Glutamatergic neuron (in vitro differentiated cells): ENCODE results near the gene C2CD4C. TPM values are rescaled to one million over a fixed set of nuclear protein-coding genes. Genes with fewer than 3 reads are reported as not detected.
"Not testable (repeated sequence)": the region's sequence is repeated elsewhere in the genome, so short reads cannot be mapped to it uniquely, and the experiment has no call there.

Source experiments
- DNase-seq: peaks from one replicate; pipeline ENCODE4 v3.0.0; 2022
- H3K27ac Mint-ChIP-seq: one replicate; pipeline ENCODE4 v1.8.0; 2020; ENCODE audit warnings: mild to moderate bottlenecking, mixed read lengths, inconsistent platforms; ENCODE audit not compliant: unreplicated experiment
- H3K27me3 Mint-ChIP-seq: one replicate; pipeline ENCODE4 v1.8.0; 2020; ENCODE audit warnings: mild to moderate bottlenecking, moderate library complexity, mixed read lengths, inconsistent platforms; ENCODE audit not compliant: unreplicated experiment
- H3K36me3 Mint-ChIP-seq: one replicate; pipeline ENCODE4 v1.8.0; 2020; ENCODE audit warnings: mild to moderate bottlenecking, mixed read lengths, inconsistent platforms; ENCODE audit not compliant: unreplicated experiment
- H3K4me1 Mint-ChIP-seq: one replicate; pipeline ENCODE4 v1.8.0; 2020; ENCODE audit warnings: mild to moderate bottlenecking, low read depth, mixed read lengths, inconsistent platforms; ENCODE audit not compliant: unreplicated experiment
- H3K4me3 Mint-ChIP-seq: one replicate; pipeline ENCODE4 v1.8.0; 2020; ENCODE audit warnings: mild to moderate bottlenecking, mixed read lengths, inconsistent platforms; ENCODE audit not compliant: unreplicated experiment
- H3K9me3 Mint-ChIP-seq: one replicate; pipeline ENCODE4 v1.8.0; 2020; ENCODE audit warnings: mild to moderate bottlenecking, moderate library complexity, mixed read lengths, inconsistent platforms; ENCODE audit not compliant: unreplicated experiment
- CTCF ChIP-seq: fragments of 200-600 bp; sonication (generic); IDR thresholded peaks from one replicate; pipeline ENCODE4 v1.5.0; 2021; ENCODE audit not compliant: partially characterized antibody, unreplicated experiment
- total RNA-seq: library from RNA; stranded (reverse); fragmentation: NEBNext Ultra II Directional; extraction: Animal tissue kit (Norgen Biotek cat#: 25700); gene quantifications from one replicate; pipeline ENCODE4 v1.2.1, GENCODE V29; 2021; ENCODE audit not compliant: unreplicated experiment

C2CD4C gene
- total RNA-seq, 1 donor from 2014 or later: 9.6 TPM

- Mint-ChIP-seq H3K4me3 (no peak overlapping the region), H3K27ac (peak overlapping the region; percentile 28), H3K36me3 (peaks cover 5% of the 10 kb centered on the region), H3K4me1 (no peaks in the 10 kb centered on the region), H3K27me3 (peaks cover 24% of the 10 kb centered on the region), H3K9me3 (peaks cover 21% of the 10 kb centered on the region)
- no peak for TF ChIP-seq CTCF
- no peak for DNase-seq
Observed at GRCh38 chr19:397941-398706, 10.8 kb downstream of the C2CD4C start.

GRCh38 chr19:397321-397720 is 11.6 kb downstream of the C2CD4C start:
- peaks cover 23% of the 10 kb centered on the region for H3K27me3 Mint-ChIP-seq
- H3K9me3 Mint-ChIP-seq: peaks cover 24% of the 10 kb centered on the region
- no peak overlapping the region for H3K4me3 Mint-ChIP-seq
- no peak for TF ChIP-seq CTCF
- peaks cover 5% of the 10 kb centered on the region for H3K36me3 Mint-ChIP-seq
- DNase-seq: no peak
- H3K4me1 Mint-ChIP-seq: no peaks in the 10 kb centered on the region
- no peak overlapping the region for H3K27ac Mint-ChIP-seq

GRCh38 chr19:395467-395866 is 13.5 kb downstream of the C2CD4C start:
- no peaks in the 10 kb centered on the region for H3K4me1 Mint-ChIP-seq
- DNase-seq: no peak
- H3K36me3 Mint-ChIP-seq: peaks cover 5% of the 10 kb centered on the region
- no peak overlapping the region for H3K27ac Mint-ChIP-seq
- no peak overlapping the region for H3K4me3 Mint-ChIP-seq
- peaks cover 24% of the 10 kb centered on the region for H3K9me3 Mint-ChIP-seq
- peaks cover 27% of the 10 kb centered on the region for H3K27me3 Mint-ChIP-seq
- TF ChIP-seq CTCF: no peak

GRCh38 chr19:394857-395256 is 14.1 kb downstream of the C2CD4C start:
- not testable (repeated sequence) for H3K4me1 Mint-ChIP-seq, H3K27ac Mint-ChIP-seq, H3K4me3 Mint-ChIP-seq, DNase-seq, H3K36me3 Mint-ChIP-seq
- peaks cover 24% of the 10 kb centered on the region for H3K9me3 Mint-ChIP-seq
- peaks cover 27% of the 10 kb centered on the region for H3K27me3 Mint-ChIP-seq

- H3K27me3 Mint-ChIP-seq: peaks cover 24% of the 10 kb centered on the region
- DNase-seq, H3K36me3 Mint-ChIP-seq, H3K4me3 Mint-ChIP-seq, H3K4me1 Mint-ChIP-seq, H3K27ac Mint-ChIP-seq: not testable (repeated sequence)
- H3K9me3 Mint-ChIP-seq: peaks cover 23% of the 10 kb centered on the region
Observed at GRCh38 chr19:393560-393959, 15.4 kb downstream of the C2CD4C start.

GRCh38 chr19:392375-392970 is 16.5 kb downstream of the C2CD4C start:
- Mint-ChIP-seq H3K36me3 (peaks cover 5% of the 10 kb centered on the region), H3K27me3 (peaks cover 26% of the 10 kb centered on the region), H3K4me1 (peaks cover 2% of the 10 kb centered on the region), H3K27ac (no peak overlapping the region), H3K9me3 (peaks cover 24% of the 10 kb centered on the region), H3K4me3 (no peak overlapping the region)
- TF ChIP-seq CTCF: no peak
- DNase-seq: no peak
